ENCODE data around the gene PRXL2A.

Gene PRXL2A

DNA sequence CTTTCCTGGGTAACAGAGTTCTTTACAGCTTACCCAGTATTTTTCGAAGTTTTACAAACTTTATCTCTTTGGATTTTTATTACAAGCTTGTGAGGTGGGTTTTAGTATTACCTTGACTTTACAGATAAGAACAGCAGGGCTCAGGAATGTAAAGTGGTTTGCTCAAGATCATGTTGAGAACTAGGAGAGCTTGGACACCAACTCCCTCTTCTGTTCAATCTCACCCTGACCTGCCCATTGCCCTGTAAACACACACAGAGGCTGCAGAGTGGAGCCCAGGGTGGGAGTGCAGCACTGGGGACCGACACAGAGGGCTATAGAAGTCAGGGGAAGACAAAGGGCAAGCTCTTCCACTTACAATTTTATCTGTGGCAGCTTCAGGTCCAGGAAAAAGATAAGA lies 41.2 kb downstream of the PRXL2A start:
- CTCF ChIA-PET = interaction anchor here (0.6 to 5.5 kb wide), 7 partner anchors 53 to 467 kb away, joined by 3 to 45 read pairs (median 4); no protein-coding TSS in a partner anchor
- no peaks in the 10 kb centered on the region; the same call in 1 of the 2 replicates for H3K4me1 ChIP-seq (ENCODE audit: control insufficient read depth, insufficient read depth, low read length)

DNA sequence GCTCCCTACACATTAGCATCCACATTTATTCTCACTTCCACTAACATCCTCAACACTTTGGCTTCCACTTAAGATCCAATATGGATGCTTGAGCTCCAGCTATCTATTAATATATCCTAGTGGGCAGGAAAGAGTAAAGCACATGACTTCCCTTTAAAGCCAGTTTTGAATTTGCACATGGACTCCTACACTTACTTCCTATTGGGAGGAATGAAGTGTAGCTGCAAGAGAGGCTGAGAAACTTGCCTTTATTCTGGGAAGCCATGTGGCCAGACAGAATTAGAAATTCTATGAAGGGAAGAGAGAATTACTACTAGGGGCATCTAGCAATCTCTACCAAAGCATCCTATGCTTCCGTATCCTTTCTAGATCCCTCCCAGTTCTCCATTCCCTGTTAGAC lies 42.8 kb downstream of the PRXL2A start:
- ChIA-PET CTCF (interaction anchor here (0.6 to 5.5 kb wide), 3 partner anchors 54 to 251 kb away, joined by 3 to 45 read pairs (median 3); no protein-coding TSS in a partner anchor), POLR2A (no interaction called here)
- H3K4me1 ChIP-seq (ENCODE audit: control insufficient read depth, insufficient read depth, low read length) = no peaks in the 10 kb centered on the region; the same call in 1 of the 2 replicates
- H3K9me3 ChIP-seq (ENCODE audit: control insufficient read depth, insufficient read depth, low read depth, low read length) = no peaks in the 10 kb centered on the region
- no peaks in the 10 kb centered on the region for H3K36me3 ChIP-seq (ENCODE audit: control insufficient read depth in 2 of 2, insufficient read depth in 1 of 2, low read length in 2 of 2)
- no peak overlapping the region for H3K4me3 ChIP-seq (ENCODE audit: low read depth, low read length)
- H3K27ac ChIP-seq (ENCODE audit: extremely low read depth, low read depth, low read length) = no peak overlapping the region
- TF ChIP-seq ZNF324 (tag by site-specific recombination; IDR thresholded peaks at IDR 0.05) (no peak), KLF7 (tag by site-specific recombination; IDR thresholded peaks at IDR 0.05; ENCODE audit: borderline replicate concordance) (no peak), REPIN1 (tag by site-specific recombination; IDR thresholded peaks at IDR 0.05; ENCODE audit: low read depth) (no peak), ZNF624 (tag by site-specific recombination; IDR thresholded peaks at IDR 0.05) (no peak), ZNF585B (tag by site-specific recombination; IDR thresholded peaks at IDR 0.05) (no peak), ZNF747 (tag by site-specific recombination; IDR thresholded peaks at IDR 0.05) (no peak)
- TF ChIP-seq, protein P1, sequence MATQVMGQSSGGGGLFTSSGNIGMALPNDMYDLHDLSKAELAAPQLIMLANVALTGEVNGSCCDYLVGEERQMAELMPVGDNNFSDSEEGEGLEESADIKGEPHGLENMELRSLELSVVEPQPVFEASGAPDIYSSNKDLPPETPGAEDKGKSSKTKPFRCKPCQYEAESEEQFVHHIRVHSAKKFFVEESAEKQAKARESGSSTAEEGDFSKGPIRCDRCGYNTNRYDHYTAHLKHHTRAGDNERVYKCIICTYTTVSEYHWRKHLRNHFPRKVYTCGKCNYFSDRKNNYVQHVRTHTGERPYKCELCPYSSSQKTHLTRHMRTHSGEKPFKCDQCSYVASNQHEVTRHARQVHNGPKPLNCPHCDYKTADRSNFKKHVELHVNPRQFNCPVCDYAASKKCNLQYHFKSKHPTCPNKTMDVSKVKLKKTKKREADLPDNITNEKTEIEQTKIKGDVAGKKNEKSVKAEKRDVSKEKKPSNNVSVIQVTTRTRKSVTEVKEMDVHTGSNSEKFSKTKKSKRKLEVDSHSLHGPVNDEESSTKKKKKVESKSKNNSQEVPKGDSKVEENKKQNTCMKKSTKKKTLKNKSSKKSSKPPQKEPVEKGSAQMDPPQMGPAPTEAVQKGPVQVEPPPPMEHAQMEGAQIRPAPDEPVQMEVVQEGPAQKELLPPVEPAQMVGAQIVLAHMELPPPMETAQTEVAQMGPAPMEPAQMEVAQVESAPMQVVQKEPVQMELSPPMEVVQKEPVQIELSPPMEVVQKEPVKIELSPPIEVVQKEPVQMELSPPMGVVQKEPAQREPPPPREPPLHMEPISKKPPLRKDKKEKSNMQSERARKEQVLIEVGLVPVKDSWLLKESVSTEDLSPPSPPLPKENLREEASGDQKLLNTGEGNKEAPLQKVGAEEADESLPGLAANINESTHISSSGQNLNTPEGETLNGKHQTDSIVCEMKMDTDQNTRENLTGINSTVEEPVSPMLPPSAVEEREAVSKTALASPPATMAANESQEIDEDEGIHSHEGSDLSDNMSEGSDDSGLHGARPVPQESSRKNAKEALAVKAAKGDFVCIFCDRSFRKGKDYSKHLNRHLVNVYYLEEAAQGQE (tag by site-specific recombination; IDR thresholded peaks at IDR 0.05) = no peak

More for the DNA sequence above, 41.2 kb downstream of the PRXL2A start:
- Histone ChIP-seq H3K36me3 (ENCODE audit: control insufficient read depth in 2 of 2, insufficient read depth in 1 of 2, low read length in 2 of 2) (no peaks in the 10 kb centered on the region), H3K27ac (ENCODE audit: extremely low read depth, low read depth, low read length) (no peak overlapping the region), H3K4me3 (ENCODE audit: low read depth, low read length) (no peak overlapping the region), H3K9me3 (ENCODE audit: control insufficient read depth, insufficient read depth, low read depth, low read length) (no peaks in the 10 kb centered on the region)
- POLR2A ChIA-PET = interaction anchor here (0.8 kb wide), 1 partner anchor 41 kb away, joined by 3 read pairs; the partner anchor contains the start of gene PRXL2A
- TF ChIP-seq SP2 (tag by site-specific recombination; IDR thresholded peaks at IDR 0.05) (no peak), ZNF121 (tag by site-specific recombination; IDR thresholded peaks at IDR 0.05) (no peak), ZNF426 (tag by site-specific recombination; IDR thresholded peaks at IDR 0.05) (no peak), EGR2 (tag by site-specific recombination; IDR thresholded peaks at IDR 0.05; ENCODE audit: low read depth) (no peak), ZNF792 (tag by site-specific recombination; IDR thresholded peaks at IDR 0.05) (no peak), ZBTB1 (tag by site-specific recombination; IDR thresholded peaks at IDR 0.05) (no peak), ZNF561 (tag by site-specific recombination; IDR thresholded peaks at IDR 0.05; ENCODE audit: borderline replicate concordance) (no peak), TRIM28 (IDR thresholded peaks at IDR 0.05; ENCODE audit: borderline replicate concordance, low read length) (no peak), ZNF37A (tag by site-specific recombination; IDR thresholded peaks at IDR 0.05) (no peak), RBAK (tag by site-specific recombination; IDR thresholded peaks at IDR 0.05) (no peak), MEIS1 (CRISPR knock-in tag; IDR thresholded peaks at IDR 0.05; ENCODE audit: borderline replicate concordance) (no peak), GFI1B (tag by site-specific recombination; IDR thresholded peaks at IDR 0.05) (no peak), ZNF112 (tag by site-specific recombination; IDR thresholded peaks at IDR 0.05) (no peak), ZNF132 (tag by site-specific recombination; IDR thresholded peaks at IDR 0.05; ENCODE audit: borderline replicate concordance) (no peak), ZNF777 (tag by site-specific recombination; IDR thresholded peaks at IDR 0.05; ENCODE audit: borderline replicate concordance) (no peak)
- TF ChIP-seq, protein P2, sequence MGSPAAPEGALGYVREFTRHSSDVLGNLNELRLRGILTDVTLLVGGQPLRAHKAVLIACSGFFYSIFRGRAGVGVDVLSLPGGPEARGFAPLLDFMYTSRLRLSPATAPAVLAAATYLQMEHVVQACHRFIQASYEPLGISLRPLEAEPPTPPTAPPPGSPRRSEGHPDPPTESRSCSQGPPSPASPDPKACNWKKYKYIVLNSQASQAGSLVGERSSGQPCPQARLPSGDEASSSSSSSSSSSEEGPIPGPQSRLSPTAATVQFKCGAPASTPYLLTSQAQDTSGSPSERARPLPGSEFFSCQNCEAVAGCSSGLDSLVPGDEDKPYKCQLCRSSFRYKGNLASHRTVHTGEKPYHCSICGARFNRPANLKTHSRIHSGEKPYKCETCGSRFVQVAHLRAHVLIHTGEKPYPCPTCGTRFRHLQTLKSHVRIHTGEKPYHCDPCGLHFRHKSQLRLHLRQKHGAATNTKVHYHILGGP (tag by site-specific recombination; IDR thresholded peaks at IDR 0.05) = no peak
- TF ChIP-seq, protein P3, sequence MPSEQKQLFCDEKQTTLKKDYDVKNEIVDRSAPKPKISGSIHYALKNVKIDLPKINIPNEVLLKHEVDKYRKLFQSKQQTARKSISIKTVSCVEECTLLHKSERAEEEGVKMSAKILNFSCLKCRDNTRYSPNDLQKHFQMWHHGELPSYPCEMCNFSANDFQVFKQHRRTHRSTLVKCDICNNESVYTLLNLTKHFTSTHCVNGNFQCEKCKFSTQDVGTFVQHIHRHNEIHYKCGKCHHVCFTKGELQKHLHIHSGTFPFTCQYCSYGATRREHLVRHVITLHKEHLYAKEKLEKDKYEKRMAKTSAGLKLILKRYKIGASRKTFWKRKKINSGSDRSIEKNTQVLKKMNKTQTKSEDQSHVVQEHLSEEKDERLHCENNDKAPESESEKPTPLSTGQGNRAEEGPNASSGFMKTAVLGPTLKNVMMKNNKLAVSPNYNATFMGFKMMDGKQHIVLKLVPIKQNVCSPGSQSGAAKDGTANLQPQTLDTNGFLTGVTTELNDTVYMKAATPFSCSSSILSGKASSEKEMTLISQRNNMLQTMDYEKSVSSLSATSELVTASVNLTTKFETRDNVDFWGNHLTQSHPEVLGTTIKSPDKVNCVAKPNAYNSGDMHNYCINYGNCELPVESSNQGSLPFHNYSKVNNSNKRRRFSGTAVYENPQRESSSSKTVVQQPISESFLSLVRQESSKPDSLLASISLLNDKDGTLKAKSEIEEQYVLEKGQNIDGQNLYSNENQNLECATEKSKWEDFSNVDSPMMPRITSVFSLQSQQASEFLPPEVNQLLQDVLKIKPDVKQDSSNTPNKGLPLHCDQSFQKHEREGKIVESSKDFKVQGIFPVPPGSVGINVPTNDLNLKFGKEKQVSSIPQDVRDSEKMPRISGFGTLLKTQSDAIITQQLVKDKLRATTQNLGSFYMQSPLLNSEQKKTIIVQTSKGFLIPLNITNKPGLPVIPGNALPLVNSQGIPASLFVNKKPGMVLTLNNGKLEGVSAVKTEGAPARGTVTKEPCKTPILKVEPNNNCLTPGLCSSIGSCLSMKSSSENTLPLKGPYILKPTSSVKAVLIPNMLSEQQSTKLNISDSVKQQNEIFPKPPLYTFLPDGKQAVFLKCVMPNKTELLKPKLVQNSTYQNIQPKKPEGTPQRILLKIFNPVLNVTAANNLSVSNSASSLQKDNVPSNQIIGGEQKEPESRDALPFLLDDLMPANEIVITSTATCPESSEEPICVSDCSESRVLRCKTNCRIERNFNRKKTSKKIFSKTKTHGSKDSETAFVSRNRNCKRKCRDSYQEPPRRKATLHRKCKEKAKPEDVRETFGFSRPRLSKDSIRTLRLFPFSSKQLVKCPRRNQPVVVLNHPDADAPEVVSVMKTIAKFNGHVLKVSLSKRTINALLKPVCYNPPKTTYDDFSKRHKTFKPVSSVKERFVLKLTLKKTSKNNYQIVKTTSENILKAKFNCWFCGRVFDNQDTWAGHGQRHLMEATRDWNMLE (tag by site-specific recombination; conservative IDR thresholded peaks at IDR 0.05; ENCODE audit: low read depth) = no peak
- TF ChIP-seq, protein P4, sequence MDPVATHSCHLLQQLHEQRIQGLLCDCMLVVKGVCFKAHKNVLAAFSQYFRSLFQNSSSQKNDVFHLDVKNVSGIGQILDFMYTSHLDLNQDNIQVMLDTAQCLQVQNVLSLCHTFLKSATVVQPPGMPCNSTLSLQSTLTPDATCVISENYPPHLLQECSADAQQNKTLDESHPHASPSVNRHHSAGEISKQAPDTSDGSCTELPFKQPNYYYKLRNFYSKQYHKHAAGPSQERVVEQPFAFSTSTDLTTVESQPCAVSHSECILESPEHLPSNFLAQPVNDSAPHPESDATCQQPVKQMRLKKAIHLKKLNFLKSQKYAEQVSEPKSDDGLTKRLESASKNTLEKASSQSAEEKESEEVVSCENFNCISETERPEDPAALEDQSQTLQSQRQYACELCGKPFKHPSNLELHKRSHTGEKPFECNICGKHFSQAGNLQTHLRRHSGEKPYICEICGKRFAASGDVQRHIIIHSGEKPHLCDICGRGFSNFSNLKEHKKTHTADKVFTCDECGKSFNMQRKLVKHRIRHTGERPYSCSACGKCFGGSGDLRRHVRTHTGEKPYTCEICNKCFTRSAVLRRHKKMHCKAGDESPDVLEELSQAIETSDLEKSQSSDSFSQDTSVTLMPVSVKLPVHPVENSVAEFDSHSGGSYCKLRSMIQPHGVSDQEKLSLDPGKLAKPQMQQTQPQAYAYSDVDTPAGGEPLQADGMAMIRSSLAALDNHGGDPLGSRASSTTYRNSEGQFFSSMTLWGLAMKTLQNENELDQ (tag by site-specific recombination; IDR thresholded peaks at IDR 0.05; ENCODE audit: low read depth) = no peak
- TF ChIP-seq, protein P5, sequence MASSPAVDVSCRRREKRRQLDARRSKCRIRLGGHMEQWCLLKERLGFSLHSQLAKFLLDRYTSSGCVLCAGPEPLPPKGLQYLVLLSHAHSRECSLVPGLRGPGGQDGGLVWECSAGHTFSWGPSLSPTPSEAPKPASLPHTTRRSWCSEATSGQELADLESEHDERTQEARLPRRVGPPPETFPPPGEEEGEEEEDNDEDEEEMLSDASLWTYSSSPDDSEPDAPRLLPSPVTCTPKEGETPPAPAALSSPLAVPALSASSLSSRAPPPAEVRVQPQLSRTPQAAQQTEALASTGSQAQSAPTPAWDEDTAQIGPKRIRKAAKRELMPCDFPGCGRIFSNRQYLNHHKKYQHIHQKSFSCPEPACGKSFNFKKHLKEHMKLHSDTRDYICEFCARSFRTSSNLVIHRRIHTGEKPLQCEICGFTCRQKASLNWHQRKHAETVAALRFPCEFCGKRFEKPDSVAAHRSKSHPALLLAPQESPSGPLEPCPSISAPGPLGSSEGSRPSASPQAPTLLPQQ (tag by site-specific recombination; IDR thresholded peaks at IDR 0.05) = no peak
